A673 (cell line): ENCODE data around the gene SRGAP2.
"Not testable (repeated sequence)": the region's sequence is repeated elsewhere in the genome, so short reads cannot be mapped to it uniquely, and the experiment has no call there.

Source experiments
- CTCF ChIP-seq: fragments of 300-800, 200-600 bp; sonication (generic); conservative IDR thresholded peaks from 2 replicates; pipeline ENCODE4 v1.5.1; 2017; ENCODE audit warnings: low read depth, mild to moderate bottlenecking, antibody characterized with exemption, low read length, moderate library complexity, mixed read lengths
- EZH2 ChIP-seq: fragments of 200-600 bp; sonication (generic); IDR thresholded peaks from 2 replicates; pipeline ENCODE4 v1.6.1; 2017; ENCODE audit warnings: borderline replicate concordance, low read depth, mild to moderate bottlenecking, mixed read lengths, antibody characterized with exemption, low read length; ENCODE audit not compliant: poor library complexity, severe bottlenecking

GRCh38 chr1:206235190-206235589 lies 31.8 kb downstream of the SRGAP2 start:
- not testable (repeated sequence) for TF ChIP-seq CTCF, EZH2
